Ascending aorta (tissue), 2 donors: ENCODE measurements around the gene SERTM2. TPM values are rescaled to one million over a fixed set of nuclear protein-coding genes. Genes with fewer than 3 reads are reported as not detected.

Experiments used
- DNase-seq, 2 donors: peaks; one replicate each; pipeline ENCODE4 v3.0.0-alpha.2; 2019; ENCODE audit warnings: low spot score in 2 of 2
- H3K27ac ChIP-seq, 2 donors: fragments of 200-600 bp; sonication (generic); one replicate each; pipeline ENCODE4 v1.5.1; 2016 to 2017; ENCODE audit warnings: mild to moderate bottlenecking in 1 of 2
- H3K27me3 ChIP-seq: fragments of 200-600 bp; sonication (generic); one replicate; pipeline ENCODE4 v1.5.1; 2017
- H3K36me3 ChIP-seq, 2 donors: fragments of 200-600 bp; sonication (generic); one replicate each; pipeline ENCODE4 v1.5.1; 2016
- H3K4me1 ChIP-seq, 2 donors: fragments of 200-600 bp; sonication (generic); one replicate each; pipeline ENCODE4 v1.5.1; 2016 to 2017; ENCODE audit warnings: mild to moderate bottlenecking in 1 of 2
- H3K4me3 ChIP-seq, 2 donors: fragments of 200-600 bp; sonication (generic); one replicate each; pipeline ENCODE4 v1.5.1; 2016 to 2017; ENCODE audit warnings: mild to moderate bottlenecking in 1 of 2
- H3K9me3 ChIP-seq, 2 donors: fragments of 200-600 bp; sonication (generic); one replicate each; pipeline ENCODE4 v1.5.1; 2016
- intact Hi-C: fragments of 100-400 bp; cut with DNase I; formaldehyde crosslinking; loops from one replicate; pipeline ENCODE4 v1.15.1; 2023
- total RNA-seq: library from RNA; depleted of rRNA; stranded (reverse); fragments of >200 nt; gene quantifications from one replicate; pipeline ENCODE4 v1.1.0, GENCODE V29; 2016
- TF ChIP-seq, protein P1 (sequence below), 3 experiments: fragments of 200-600 bp in 2 of 3; fragments of 450-650 bp in 1 of 3; sonication (generic) in 2 of 3; IDR thresholded peaks; one replicate each; pipeline ENCODE4 v1.5.1; 2016 to 2019; ENCODE audit warnings: antibody characterized with exemption in 3 of 3, mild to moderate bottlenecking in 1 of 3, moderate library complexity in 1 of 3

Gene SERTM2
- total RNA-seq, 1 donor from 2014 or later, result not detected

- no peaks in the 10 kb centered on the region for H3K36me3 ChIP-seq
- no peaks in the 10 kb centered on the region for H3K27me3 ChIP-seq
- H3K27ac ChIP-seq, result no peak overlapping the region
- intact Hi-C loops, result no loop called here
- H3K9me3 ChIP-seq, result peaks cover 0 to 7% of the 10 kb centered on the region in 2 donors
- H3K4me3 ChIP-seq, result no peak overlapping the region
- TF ChIP-seq, protein P1, sequence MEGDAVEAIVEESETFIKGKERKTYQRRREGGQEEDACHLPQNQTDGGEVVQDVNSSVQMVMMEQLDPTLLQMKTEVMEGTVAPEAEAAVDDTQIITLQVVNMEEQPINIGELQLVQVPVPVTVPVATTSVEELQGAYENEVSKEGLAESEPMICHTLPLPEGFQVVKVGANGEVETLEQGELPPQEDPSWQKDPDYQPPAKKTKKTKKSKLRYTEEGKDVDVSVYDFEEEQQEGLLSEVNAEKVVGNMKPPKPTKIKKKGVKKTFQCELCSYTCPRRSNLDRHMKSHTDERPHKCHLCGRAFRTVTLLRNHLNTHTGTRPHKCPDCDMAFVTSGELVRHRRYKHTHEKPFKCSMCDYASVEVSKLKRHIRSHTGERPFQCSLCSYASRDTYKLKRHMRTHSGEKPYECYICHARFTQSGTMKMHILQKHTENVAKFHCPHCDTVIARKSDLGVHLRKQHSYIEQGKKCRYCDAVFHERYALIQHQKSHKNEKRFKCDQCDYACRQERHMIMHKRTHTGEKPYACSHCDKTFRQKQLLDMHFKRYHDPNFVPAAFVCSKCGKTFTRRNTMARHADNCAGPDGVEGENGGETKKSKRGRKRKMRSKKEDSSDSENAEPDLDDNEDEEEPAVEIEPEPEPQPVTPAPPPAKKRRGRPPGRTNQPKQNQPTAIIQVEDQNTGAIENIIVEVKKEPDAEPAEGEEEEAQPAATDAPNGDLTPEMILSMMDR (IDR thresholded peaks at IDR 0.05), result no peak
- no peaks in the 10 kb centered on the region for H3K4me1 ChIP-seq
- DNase-seq, result no peak
These were observed 28.3 kb upstream of the SERTM2 start for GRCh38 chrX:111483135-111483534.

DNA sequence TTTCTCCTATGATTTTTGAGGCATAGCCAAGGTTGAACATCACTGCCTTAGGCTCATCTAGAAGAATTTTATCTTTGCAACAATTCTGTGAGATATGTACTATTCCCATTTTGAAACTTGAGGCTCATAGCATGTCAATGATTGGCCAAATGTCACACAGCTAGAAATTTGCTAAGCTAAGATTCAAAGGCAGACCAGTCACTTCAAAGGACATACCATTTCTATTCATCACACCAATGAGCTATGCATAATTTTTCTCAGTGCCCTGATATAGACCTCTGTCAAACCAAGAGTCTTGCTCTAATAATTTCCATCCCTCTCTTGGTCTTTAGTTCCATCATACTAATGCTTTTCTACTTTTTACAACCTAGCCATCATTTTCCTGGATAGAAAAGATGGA, 27.6 kb upstream of the SERTM2 start:
- Histone ChIP-seq H3K9me3 (peaks cover 0 to 7% of the 10 kb centered on the region in 2 donors), H3K27me3 (no peaks in the 10 kb centered on the region), H3K27ac (no peak overlapping the region), H3K36me3 (no peaks in the 10 kb centered on the region), H3K4me1 (no peaks in the 10 kb centered on the region), H3K4me3 (no peak overlapping the region)
- no peak for DNase-seq
- intact Hi-C loops, result no loop called here
- TF ChIP-seq, protein P1 (IDR thresholded peaks at IDR 0.05), result no peak

- H3K27me3 ChIP-seq, result no peaks in the 10 kb centered on the region
- H3K9me3 ChIP-seq, result no peaks in the 10 kb centered on the region
- TF ChIP-seq, protein P1 (IDR thresholded peaks at IDR 0.05), result no peak
- H3K4me3 ChIP-seq, result no peak overlapping the region
- no peaks in the 10 kb centered on the region for H3K4me1 ChIP-seq
- DNase-seq, result no peak
- no peak overlapping the region for H3K27ac ChIP-seq
- intact Hi-C loops, result no loop called here
- H3K36me3 ChIP-seq, result no peaks in the 10 kb centered on the region
These were observed 20.8 kb upstream of the SERTM2 start for GRCh38 chrX:111490688-111491087.

GRCh38 chrX:111492085-111492484, 19.4 kb upstream of the SERTM2 start:
- no peak for DNase-seq
- intact Hi-C loops, result no loop called here
- H3K4me3 ChIP-seq, result no peak overlapping the region
- H3K27me3 ChIP-seq, result no peaks in the 10 kb centered on the region
- H3K9me3 ChIP-seq, result no peaks in the 10 kb centered on the region
- H3K36me3 ChIP-seq, result no peaks in the 10 kb centered on the region
- H3K27ac ChIP-seq, result no peak overlapping the region
- TF ChIP-seq, protein P1 (IDR thresholded peaks at IDR 0.05), result no peak
- no peaks in the 10 kb centered on the region for H3K4me1 ChIP-seq

GRCh38 chrX:111498538-111499103, 12.8 kb upstream of the SERTM2 start:
- Histone ChIP-seq H3K36me3 (no peaks in the 10 kb centered on the region), H3K4me3 (no peak overlapping the region), H3K27me3 (no peaks in the 10 kb centered on the region), H3K9me3 (no peaks in the 10 kb centered on the region), H3K27ac (no peak overlapping the region), H3K4me1 (no peaks in the 10 kb centered on the region)
- DNase-seq, result no peak
- intact Hi-C loops, result no loop called here
- TF ChIP-seq, protein P1 (IDR thresholded peaks at IDR 0.05), result no peak

- Histone ChIP-seq H3K36me3 (no peaks in the 10 kb centered on the region), H3K9me3 (no peaks in the 10 kb centered on the region), H3K27ac (no peak overlapping the region), H3K4me1 (no peaks in the 10 kb centered on the region), H3K4me3 (no peak overlapping the region), H3K27me3 (no peaks in the 10 kb centered on the region)
- no peak for DNase-seq
- intact Hi-C loops, result no loop called here
- TF ChIP-seq, protein P1 (IDR thresholded peaks at IDR 0.05), result no peak
These were observed 7.9 kb upstream of the SERTM2 start for GRCh38 chrX:111503485-111503993.
